Left lung (tissue), 10 donors: ENCODE data around the gene CDC42EP4. TPM values are rescaled to one million over a fixed set of nuclear protein-coding genes. Genes with fewer than 3 reads are reported as not detected.
A peak's percentile ranks its signal among the peaks of the same experiment; 100 is the strongest.

Experiments
- ATAC-seq: fragments of 200-7000 bp; cut with Tn5 transposase; one replicate; pipeline ENCODE4 v1.9.1; 2020; ENCODE audit warnings: moderate library complexity
- DNase-seq, 4 donors: peaks; one replicate each; pipeline ENCODE4 v3.0.0-alpha.2; 2013 to 2020
- H3K27ac ChIP-seq, 2 donors: fragments of 200-600 bp; sonication (generic) in 1 of 2; one replicate each; pipeline versions ENCODE4 v1.5.0 to v1.8.0; 2020 to 2021
- H3K27me3 ChIP-seq, 2 donors: fragments of 200-600 bp; sonication (generic) in 1 of 2; one replicate each; pipeline versions ENCODE4 v1.5.0 to v1.8.0; 2020 to 2021
- H3K36me3 ChIP-seq, 2 donors: fragments of 200-600 bp; sonication (generic) in 1 of 2; one replicate each; pipeline versions ENCODE4 v1.5.0 to v1.8.0; 2020 to 2021
- H3K4me1 ChIP-seq, 2 donors: fragments of 200-600 bp; one replicate each; pipeline ENCODE4 v1.8.0; 2021
- H3K4me3 ChIP-seq, 2 donors: fragments of 200-600 bp; sonication (generic) in 1 of 2; one replicate each; pipeline versions ENCODE4 v1.5.0 to v1.8.0; 2020 to 2021; ENCODE audit warnings: mild to moderate bottlenecking in 1 of 2
- H3K9me3 ChIP-seq, 2 donors: fragments of 200-600 bp; sonication (generic) in 1 of 2; one replicate each; pipeline versions ENCODE4 v1.5.0 to v1.8.0; 2020 to 2021
- CTCF ChIP-seq, 2 donors: fragments of 200-600 bp; sonication (generic) in 1 of 2; IDR thresholded peaks; one replicate each; pipeline versions ENCODE4 v1.5.0 to v1.8.0; 2021; ENCODE audit warnings: antibody characterized with exemption in 2 of 2
- intact Hi-C, 2 donors: fragments of 100-400 bp; cut with DNase I; formaldehyde crosslinking; loops; one replicate each; pipeline versions ENCODE4 v1.11.2 to v1.14.2; 2022
- polyA plus RNA-seq, 6 donors: library from polyadenylated mRNA; unstranded; fragments of 120-200 nt; gene quantifications; one replicate each; pipeline ENCODE4 v1.2.1, GENCODE V29; 2013; ENCODE audit not compliant: insufficient read length in 6 of 6
- total RNA-seq, 2 donors: library from RNA; stranded (reverse); fragmentation: NEBNext Ultra II Directional; extraction: Animal tissue kit (Norgen Biotek cat#: 25700); gene quantifications; one replicate each; pipeline ENCODE4 v1.2.1, GENCODE V29; 2021
- donor health status: DM: no; HTN: yes; CAD: no.
- donor health status: DM: no; HTN: no; CAD: no.

The CDC42EP4 gene
- total and polyA plus RNA-seq, 8 donors, result 30.2 to 86.3 (median 67.1) TPM

- Histone ChIP-seq H3K4me1 (peaks cover 23 to 77% of the 10 kb centered on the region in 2 donors), H3K27ac (peak overlapping the region; percentile 72 to 82), H3K36me3 (no peaks in the 10 kb centered on the region), H3K27me3 (no peaks in the 10 kb centered on the region), H3K9me3 (no peaks in the 10 kb centered on the region), H3K4me3 (peak overlapping the region in 1 of 2 donors; percentile 4)
- intact Hi-C loops, result no loop called here
- ATAC-seq (peak; percentile 7), DNase-seq (no peak)
- TF ChIP-seq CTCF (IDR thresholded peaks at IDR 0.05), result no peak
Measured at GRCh38 chr17:73292031-73292531, 19.7 kb downstream of the CDC42EP4 start.

GRCh38 chr17:73291260-73291801 lies 20.5 kb downstream of the CDC42EP4 start:
- peak in 2 of 4 donors; percentile 87 to 91 for DNase-seq
- Histone ChIP-seq H3K27ac (peak overlapping the region; percentile 72 to 82), H3K9me3 (no peaks in the 10 kb centered on the region), H3K36me3 (peaks cover 0 to 3% of the 10 kb centered on the region in 2 donors), H3K4me1 (peaks cover 23 to 83% of the 10 kb centered on the region in 2 donors), H3K27me3 (no peaks in the 10 kb centered on the region), H3K4me3 (peak overlapping the region in 1 of 2 donors; percentile 4)
- TF ChIP-seq CTCF (IDR thresholded peaks at IDR 0.05), result no peak
- ATAC-seq, result peak; percentile 74
- intact Hi-C loops, result no loop called here

- H3K4me3 ChIP-seq, result no peak overlapping the region
- no peaks in the 10 kb centered on the region for H3K9me3 ChIP-seq
- H3K27me3 ChIP-seq, result no peaks in the 10 kb centered on the region
- H3K36me3 ChIP-seq, result peaks cover 0 to 10% of the 10 kb centered on the region in 2 donors
- ATAC-seq (no peak), DNase-seq (no peak)
- TF ChIP-seq CTCF (IDR thresholded peaks at IDR 0.05), result no peak
- peaks cover 23 to 83% of the 10 kb centered on the region in 2 donors for H3K4me1 ChIP-seq
- intact Hi-C loops, result no loop called here
- peak overlapping the region; percentile 72 to 82 for H3K27ac ChIP-seq
Measured at GRCh38 chr17:73290399-73291259, 21.2 kb downstream of the CDC42EP4 start.

- H3K9me3 ChIP-seq, result no peaks in the 10 kb centered on the region
- H3K4me3 ChIP-seq, result no peak overlapping the region
- H3K36me3 ChIP-seq, result peaks cover 0 to 20% of the 10 kb centered on the region in 2 donors
- TF ChIP-seq CTCF (IDR thresholded peaks at IDR 0.05), result no peak
- peaks cover 23 to 83% of the 10 kb centered on the region in 2 donors for H3K4me1 ChIP-seq
- H3K27me3 ChIP-seq, result no peaks in the 10 kb centered on the region
- H3K27ac ChIP-seq, result peak overlapping the region in 1 of 2 donors; percentile 82
- intact Hi-C loops, result no loop called here
- ATAC-seq (no peak), DNase-seq (no peak)
Measured at GRCh38 chr17:73289549-73290254, 22.1 kb downstream of the CDC42EP4 start.
